Measurements from ENCODE around the gene RTN3. TPM values are rescaled to one million over a fixed set of nuclear protein-coding genes. Genes with fewer than 3 reads are reported as not detected.
"Not testable (repeated sequence)": the region's sequence is repeated elsewhere in the genome, so short reads cannot be mapped to it uniquely, and the experiment has no call there.

RTN3 gene, protein sequence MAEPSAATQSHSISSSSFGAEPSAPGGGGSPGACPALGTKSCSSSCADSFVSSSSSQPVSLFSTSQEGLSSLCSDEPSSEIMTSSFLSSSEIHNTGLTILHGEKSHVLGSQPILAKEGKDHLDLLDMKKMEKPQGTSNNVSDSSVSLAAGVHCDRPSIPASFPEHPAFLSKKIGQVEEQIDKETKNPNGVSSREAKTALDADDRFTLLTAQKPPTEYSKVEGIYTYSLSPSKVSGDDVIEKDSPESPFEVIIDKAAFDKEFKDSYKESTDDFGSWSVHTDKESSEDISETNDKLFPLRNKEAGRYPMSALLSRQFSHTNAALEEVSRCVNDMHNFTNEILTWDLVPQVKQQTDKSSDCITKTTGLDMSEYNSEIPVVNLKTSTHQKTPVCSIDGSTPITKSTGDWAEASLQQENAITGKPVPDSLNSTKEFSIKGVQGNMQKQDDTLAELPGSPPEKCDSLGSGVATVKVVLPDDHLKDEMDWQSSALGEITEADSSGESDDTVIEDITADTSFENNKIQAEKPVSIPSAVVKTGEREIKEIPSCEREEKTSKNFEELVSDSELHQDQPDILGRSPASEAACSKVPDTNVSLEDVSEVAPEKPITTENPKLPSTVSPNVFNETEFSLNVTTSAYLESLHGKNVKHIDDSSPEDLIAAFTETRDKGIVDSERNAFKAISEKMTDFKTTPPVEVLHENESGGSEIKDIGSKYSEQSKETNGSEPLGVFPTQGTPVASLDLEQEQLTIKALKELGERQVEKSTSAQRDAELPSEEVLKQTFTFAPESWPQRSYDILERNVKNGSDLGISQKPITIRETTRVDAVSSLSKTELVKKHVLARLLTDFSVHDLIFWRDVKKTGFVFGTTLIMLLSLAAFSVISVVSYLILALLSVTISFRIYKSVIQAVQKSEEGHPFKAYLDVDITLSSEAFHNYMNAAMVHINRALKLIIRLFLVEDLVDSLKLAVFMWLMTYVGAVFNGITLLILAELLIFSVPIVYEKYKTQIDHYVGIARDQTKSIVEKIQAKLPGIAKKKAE
- total RNA-seq = 10 to 100 TPM; 39.0 to 41.7 TPM
- 10 to 100 TPM; 28.0 to 43.1 (median 35.9) TPM for polyA plus RNA-seq
- total RNA-seq = 16.7 to 65.2 (median 27.0) reads per million in 6 experiments

DNA sequence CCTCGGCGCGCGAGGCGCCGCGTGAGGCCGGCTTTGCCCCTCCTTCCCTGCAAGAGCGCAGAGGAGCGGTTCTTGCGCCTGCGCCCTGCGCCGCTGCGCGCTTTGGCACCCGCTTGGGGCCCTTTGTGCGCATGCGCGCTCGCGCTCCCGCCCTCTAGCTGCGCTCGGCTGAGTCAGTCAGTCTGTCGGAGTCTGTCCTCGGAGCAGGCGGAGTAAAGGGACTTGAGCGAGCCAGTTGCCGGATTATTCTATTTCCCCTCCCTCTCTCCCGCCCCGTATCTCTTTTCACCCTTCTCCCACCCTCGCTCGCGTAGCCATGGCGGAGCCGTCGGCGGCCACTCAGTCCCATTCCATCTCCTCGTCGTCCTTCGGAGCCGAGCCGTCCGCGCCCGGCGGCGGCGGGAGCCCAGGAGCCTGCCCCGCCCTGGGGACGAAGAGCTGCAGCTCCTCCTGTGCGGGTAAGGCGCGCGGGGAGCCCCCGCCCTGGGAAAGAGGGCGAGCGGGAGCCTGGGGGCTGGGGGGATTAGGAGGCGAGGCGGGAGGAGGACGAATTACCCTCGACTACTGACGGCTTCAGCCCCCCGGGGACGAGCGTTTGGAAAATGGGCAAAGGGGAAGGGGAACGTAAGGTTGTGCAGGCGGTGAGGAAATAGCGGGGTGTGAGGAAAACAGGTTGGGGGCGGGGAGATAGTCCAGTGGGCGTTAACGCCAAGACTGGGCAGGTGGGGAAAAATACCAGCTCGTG is at the start of gene RTN3:
RTN3 (plus strand) TSS at position 180 of the 745 bp plus-strand sequence; CDS start at position 317, 137 bp downstream.
- Mint-ChIP-seq H3K27ac (peak within 1 kb of the TSS; percentile 59 to 96 (median 88)), H3K4me1 (peaks cover 18 to 28% (median 26%) of the 10 kb centered on the region in 4 donors), H3K27me3 (no peaks in the 10 kb centered on the region), H3K36me3 (peaks cover 0 to 1% (median 0%) of the 10 kb centered on the region in 3 donors), H3K9me3 (peaks cover 0 to 1% (median 0%) of the 10 kb centered on the region in 9 donors), H3K4me3 (peak within 1 kb of the TSS; percentile 89 to 97 (median 92))
- DNase-seq (peak; percentile 93 to 99 (median 98)), ATAC-seq (peak; percentile 91)
- POLR2A ChIA-PET = interaction anchor here (0.6 to 2.6 kb wide), 6 partner anchors 10 to 800 kb away, joined by 3 to 38 read pairs (median 3); partner anchors contain the start of genes ATL3, PLAAT4 and SLC3A2

DNA sequence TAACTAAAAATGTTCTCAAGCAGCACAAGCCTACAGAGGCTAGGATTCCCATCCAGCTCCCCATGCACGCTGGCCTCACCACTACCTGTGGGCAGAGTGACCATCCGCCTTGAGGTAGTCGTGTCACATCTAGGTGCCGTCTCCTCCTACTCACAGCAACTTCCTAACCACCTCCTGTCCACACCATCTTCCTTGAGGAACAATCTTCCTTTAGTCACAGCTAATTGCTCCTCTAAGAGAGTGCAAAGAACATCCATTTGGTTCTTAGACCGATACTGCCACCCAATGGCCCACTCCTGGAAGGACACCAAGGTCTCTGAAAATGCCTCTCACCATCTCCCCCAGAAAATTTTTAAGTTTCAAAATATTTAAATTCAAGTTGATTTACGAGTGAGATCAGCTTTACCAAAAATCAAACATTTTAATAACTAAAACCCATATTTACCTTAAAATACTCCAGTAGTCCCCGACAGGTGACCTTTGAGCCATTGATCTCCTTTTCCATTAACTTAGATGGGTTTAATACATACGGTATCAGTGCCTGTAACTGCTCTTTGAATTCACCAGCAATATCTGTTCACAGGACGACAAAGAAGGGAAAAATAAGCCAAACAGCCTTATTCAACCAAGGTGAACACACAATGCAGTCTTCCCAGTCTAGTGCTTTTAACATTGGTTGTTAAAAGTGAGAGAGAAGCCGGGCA is 45.4 kb upstream of the RTN3 start:
- peak; percentile 49 to 87 (median 72) for DNase-seq
- Mint-ChIP-seq H3K4me1 (peaks cover 3 to 13% (median 9%) of the 10 kb centered on the region in 4 donors), H3K9me3 (no peaks in the 10 kb centered on the region), H3K27ac (peak overlapping the region in 3 of 10 donors; percentile 1 to 79 (median 11)), H3K36me3 (peaks cover 4 to 53% (median 17%) of the 10 kb centered on the region in 3 donors), H3K27me3 (no peaks in the 10 kb centered on the region), H3K4me3 (no peak overlapping the region)
- POLR2A ChIA-PET = interaction anchor here (0.8 to 1.3 kb wide), 2 partner anchors 82 to 157 kb away, joined by 3 to 4 read pairs; no protein-coding TSS in a partner anchor
- ATAC-seq = peak; percentile 72 to 86

DNA sequence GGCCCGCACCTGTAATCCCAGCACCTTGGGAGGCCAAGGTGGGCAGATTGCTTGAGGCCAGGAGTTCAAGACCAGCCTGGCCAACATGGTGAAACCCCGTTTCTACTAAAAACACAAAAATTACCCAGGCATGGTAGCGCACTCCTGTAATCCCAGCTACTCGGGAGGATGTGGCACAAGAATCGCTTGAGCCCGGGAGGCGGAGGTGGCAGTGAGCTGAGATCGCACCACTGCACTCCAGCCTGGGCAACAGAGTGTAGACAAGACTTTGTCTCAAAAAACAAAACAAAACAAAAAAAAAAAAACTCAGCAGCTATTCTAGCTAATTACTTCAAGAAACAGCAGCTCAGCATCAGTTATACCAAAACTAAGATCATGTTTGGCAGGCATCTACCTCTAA is 42.9 kb upstream of the RTN3 start:
- POLR2A ChIA-PET = interaction anchor here (1.4 to 1.5 kb wide), 2 partner anchors 86 to 160 kb away, joined by 3 to 4 read pairs; no protein-coding TSS in a partner anchor

DNA sequence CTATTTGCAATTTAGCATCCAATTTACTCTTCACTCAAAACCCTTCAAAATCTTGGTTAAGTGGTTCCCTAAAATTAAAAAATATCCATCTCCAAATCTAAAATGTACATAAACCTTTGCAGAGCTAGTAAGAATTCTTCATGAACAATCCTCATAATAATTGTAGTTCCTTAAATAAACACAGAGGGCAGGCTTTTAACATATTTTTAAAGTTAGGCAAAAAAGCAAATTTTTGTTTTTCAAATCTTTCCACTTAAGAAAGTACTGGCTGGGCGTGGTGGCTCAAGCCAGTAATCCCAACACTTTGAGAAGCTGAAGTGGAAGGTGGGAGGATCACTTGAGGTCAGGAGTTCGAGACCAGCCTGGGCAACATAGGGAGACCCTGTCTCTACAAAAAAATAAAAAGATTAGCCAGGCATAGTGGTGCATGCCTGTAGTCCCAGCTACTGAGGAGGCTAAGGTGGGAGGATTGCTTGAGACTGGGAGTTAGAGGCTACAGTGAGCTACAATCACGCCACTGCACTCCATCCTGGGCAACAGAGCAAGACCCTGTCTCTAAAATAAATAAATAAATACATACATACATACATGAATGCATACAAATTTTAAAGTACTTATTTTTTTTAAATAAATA is 42.0 kb upstream of the RTN3 start:
- Mint-ChIP-seq H3K4me3 (no peak overlapping the region), H3K27me3 (no peaks in the 10 kb centered on the region), H3K27ac (peak overlapping the region in 5 of 10 donors; percentile 22 to 84 (median 64)), H3K36me3 (peaks cover 4 to 50% (median 4%) of the 10 kb centered on the region in 3 donors), H3K9me3 (no peaks in the 10 kb centered on the region), H3K4me1 (peaks cover 7 to 13% (median 9%) of the 10 kb centered on the region in 4 donors)
- DNase-seq = peak in 2 of 10 donors; percentile 16 to 28
- POLR2A ChIA-PET = interaction anchor here (1.4 to 1.5 kb wide), 2 partner anchors 87 to 161 kb away, joined by 3 to 4 read pairs; no protein-coding TSS in a partner anchor
- ATAC-seq = no peak

More for the DNA sequence above, 42.9 kb upstream of the RTN3 start:
- DNase-seq, H3K27ac Mint-ChIP-seq, H3K9me3 Mint-ChIP-seq, ATAC-seq, H3K27me3 Mint-ChIP-seq, H3K4me3 Mint-ChIP-seq: not testable (repeated sequence)
- Mint-ChIP-seq H3K4me1 (peaks cover 7 to 13% (median 9%) of the 10 kb centered on the region in 4 donors), H3K36me3 (peaks cover 3 to 53% (median 4%) of the 10 kb centered on the region in 3 donors)

DNA sequence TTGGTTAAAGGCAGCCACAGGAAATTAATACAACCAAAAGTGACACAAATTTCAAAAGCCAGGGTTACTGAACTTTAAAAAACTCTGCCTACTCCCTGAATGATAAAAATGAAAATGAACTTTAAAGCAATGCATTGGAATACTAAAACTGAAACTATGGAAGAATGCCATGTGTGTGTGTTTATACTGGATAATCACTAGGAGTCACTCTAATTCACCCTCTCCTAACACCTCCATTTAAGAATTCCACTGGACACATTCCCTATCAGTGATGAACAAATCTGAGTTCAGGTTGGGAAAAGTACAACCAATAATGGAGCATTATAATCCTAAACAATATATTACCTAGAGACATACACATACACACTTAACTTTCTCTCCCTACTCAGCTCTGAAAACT is 39.6 kb upstream of the RTN3 start:
- Mint-ChIP-seq H3K9me3 (no peaks in the 10 kb centered on the region), H3K27ac (peak overlapping the region in 2 of 10 donors; percentile 16 to 51), H3K4me3 (no peak overlapping the region), H3K27me3 (no peaks in the 10 kb centered on the region), H3K4me1 (peaks cover 4 to 10% (median 6%) of the 10 kb centered on the region in 4 donors), H3K36me3 (peaks cover 0 to 57% (median 2%) of the 10 kb centered on the region in 3 donors)
- ATAC-seq (no peak), DNase-seq (no peak)
- POLR2A ChIA-PET = no interaction called here

DNA sequence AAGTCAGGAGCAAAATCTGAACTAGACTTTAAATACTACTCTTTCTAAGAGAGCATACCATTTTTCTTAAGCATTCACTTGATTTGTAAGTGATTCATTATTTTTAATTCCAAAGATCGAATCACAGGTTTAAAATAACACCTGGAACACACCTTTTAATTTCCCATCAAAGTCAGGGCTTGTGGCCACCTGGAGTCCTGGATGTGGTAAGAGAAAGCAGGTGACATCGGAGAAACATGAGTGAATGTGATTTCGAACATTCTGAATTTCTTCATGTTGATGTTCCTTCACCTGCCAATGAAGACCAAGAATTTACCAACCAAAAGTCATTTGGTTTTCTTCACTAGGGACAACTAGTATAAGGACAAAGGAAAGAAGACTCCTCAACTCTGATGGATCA is 38.1 kb upstream of the RTN3 start:
- DNase-seq = no peak
- H3K27ac Mint-ChIP-seq = peak overlapping the region in 2 of 10 donors; percentile 1 to 41
- no peak for ATAC-seq
- H3K9me3 Mint-ChIP-seq = no peaks in the 10 kb centered on the region
- POLR2A ChIA-PET = interaction anchor here (1.8 kb wide), 1 partner anchor 28 kb away, joined by 4 read pairs; the partner anchor contains the start of gene ATL3
- H3K27me3 Mint-ChIP-seq = no peaks in the 10 kb centered on the region
- H3K4me1 Mint-ChIP-seq = peaks cover 3 to 6% (median 5%) of the 10 kb centered on the region in 4 donors
- H3K4me3 Mint-ChIP-seq = no peak overlapping the region
- peaks cover 0 to 63% (median 2%) of the 10 kb centered on the region in 3 donors for H3K36me3 Mint-ChIP-seq

DNA sequence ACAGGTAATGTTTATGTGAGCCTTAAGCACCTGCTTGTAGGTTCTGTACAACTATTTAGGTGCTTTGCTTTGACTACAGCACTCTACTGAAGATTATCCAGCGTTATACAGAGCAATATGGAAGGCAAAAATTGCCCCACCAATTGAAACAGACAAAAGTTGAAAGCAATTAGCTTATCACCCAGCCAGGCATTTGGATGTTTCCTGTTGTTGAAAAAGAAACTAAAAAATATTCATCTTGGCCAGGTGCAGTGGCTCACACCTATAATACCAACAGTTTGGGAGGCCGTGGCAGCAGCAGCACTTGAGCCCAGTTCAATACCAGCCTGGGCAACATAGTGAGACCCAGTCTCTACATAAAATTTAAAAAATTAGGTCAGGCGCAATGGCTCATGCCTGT is 28.6 kb upstream of the RTN3 start:
- H3K27ac Mint-ChIP-seq = peak overlapping the region in 4 of 10 donors; percentile 2 to 63 (median 18)
- no peaks in the 10 kb centered on the region for H3K9me3 Mint-ChIP-seq
- peaks cover 4 to 70% (median 7%) of the 10 kb centered on the region in 3 donors for H3K36me3 Mint-ChIP-seq
- peaks cover 7 to 15% (median 14%) of the 10 kb centered on the region in 4 donors for H3K4me1 Mint-ChIP-seq
- DNase-seq (no peak), ATAC-seq (no peak)
- POLR2A ChIA-PET = no interaction called here
- H3K4me3 Mint-ChIP-seq = no peak overlapping the region
- no peaks in the 10 kb centered on the region for H3K27me3 Mint-ChIP-seq

DNA sequence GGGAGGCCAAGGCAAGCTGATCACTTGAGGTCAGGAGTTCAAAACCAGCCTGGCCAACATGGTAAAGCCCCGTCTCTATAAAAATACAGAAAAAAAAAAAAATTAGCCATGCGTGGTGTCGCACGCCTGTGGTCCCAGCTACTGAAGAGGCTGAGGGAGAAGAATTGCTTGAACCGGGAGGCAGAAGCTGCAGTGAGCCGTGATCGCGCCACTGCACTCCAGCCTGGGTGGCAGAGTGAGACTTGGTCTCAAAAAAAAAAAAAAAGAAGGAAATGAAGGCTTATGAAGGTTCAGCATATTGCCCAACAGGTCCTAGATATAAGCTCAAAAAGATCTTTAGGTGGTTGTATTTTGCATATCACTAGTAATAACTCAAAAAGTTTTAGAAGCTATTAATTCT is 20.3 kb upstream of the RTN3 start:
- POLR2A ChIA-PET = interaction anchor here (0.6 to 0.9 kb wide), 3 partner anchors 16 to 81 kb away, joined by 3 to 4 read pairs (median 3); no protein-coding TSS in a partner anchor
- Mint-ChIP-seq H3K27ac (peak overlapping the region in 1 of 10 donors; percentile 44), H3K9me3 (no peaks in the 10 kb centered on the region), H3K4me3 (no peak overlapping the region), H3K4me1 (peaks cover 8 to 49% (median 29%) of the 10 kb centered on the region in 4 donors), H3K36me3 (peaks cover 0 to 31% (median 6%) of the 10 kb centered on the region in 3 donors), H3K27me3 (no peaks in the 10 kb centered on the region)
- no peak for DNase-seq
- no peak for ATAC-seq

DNA sequence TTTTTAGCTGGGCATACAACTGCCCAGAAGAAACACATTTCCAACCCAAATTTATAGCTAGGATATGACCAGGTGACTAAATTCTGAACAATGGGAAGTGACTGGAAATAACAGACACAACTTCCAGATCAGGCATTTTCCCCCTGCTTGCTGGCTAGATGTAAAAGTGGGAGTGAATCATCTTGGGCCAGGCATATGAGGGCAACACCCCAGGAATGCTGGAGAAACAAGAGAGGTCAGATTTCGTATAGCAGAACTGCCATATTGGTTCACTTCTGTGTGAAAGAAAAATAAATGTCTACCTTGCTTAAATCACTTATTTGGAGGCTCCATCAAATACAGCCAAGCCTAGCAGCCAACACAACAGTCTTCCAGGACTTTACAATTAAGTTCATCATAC is 17.5 kb upstream of the RTN3 start:
- Mint-ChIP-seq H3K27me3 (no peaks in the 10 kb centered on the region), H3K4me1 (peaks cover 9 to 68% (median 44%) of the 10 kb centered on the region in 4 donors), H3K36me3 (peaks cover 0 to 9% (median 0%) of the 10 kb centered on the region in 3 donors), H3K9me3 (no peaks in the 10 kb centered on the region), H3K4me3 (no peak overlapping the region), H3K27ac (peak overlapping the region in 2 of 10 donors; percentile 5 to 28)
- DNase-seq (no peak), ATAC-seq (no peak)
- POLR2A ChIA-PET = no interaction called here

DNA sequence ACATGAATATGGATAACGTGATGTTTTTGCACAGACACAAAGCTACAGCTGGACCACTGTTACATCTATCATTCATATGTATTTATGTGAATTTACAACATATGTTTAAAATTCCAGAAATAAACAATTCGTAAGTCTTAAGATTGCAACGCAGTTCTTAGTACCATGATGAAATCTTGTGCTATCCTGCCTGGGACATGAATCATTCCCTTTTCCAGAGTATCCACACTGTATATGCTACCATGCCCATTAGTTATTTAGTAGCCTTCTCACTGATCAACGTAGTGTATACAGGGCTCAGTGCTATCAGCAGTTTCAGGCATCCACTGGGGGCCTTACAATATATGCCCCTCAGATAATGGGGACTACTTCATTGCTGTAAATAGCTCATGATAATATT is 14.4 kb upstream of the RTN3 start:
- DNase-seq (no peak), ATAC-seq (no peak)
- peaks cover 0 to 3% (median 0%) of the 10 kb centered on the region in 3 donors for H3K36me3 Mint-ChIP-seq
- H3K27me3 Mint-ChIP-seq = no peaks in the 10 kb centered on the region
- no peaks in the 10 kb centered on the region for H3K9me3 Mint-ChIP-seq
- H3K4me1 Mint-ChIP-seq = peaks cover 12 to 68% (median 48%) of the 10 kb centered on the region in 4 donors
- H3K27ac Mint-ChIP-seq = no peak overlapping the region
- H3K4me3 Mint-ChIP-seq = no peak overlapping the region
- POLR2A ChIA-PET = interaction anchor here (0.7 kb wide), 1 partner anchor 103 kb away, joined by 3 read pairs; no protein-coding TSS in a partner anchor
